NCI-H748 treated with DMSO at 0.1 percent for 48 hours (cell line): Measurements from ENCODE around the gene DHX15.

Source experiments
- DNase-seq: peaks from one replicate; lab custom pipeline; 2025; lab: John Stamatoyannopoulos, UW

The DHX15 gene

DNA sequence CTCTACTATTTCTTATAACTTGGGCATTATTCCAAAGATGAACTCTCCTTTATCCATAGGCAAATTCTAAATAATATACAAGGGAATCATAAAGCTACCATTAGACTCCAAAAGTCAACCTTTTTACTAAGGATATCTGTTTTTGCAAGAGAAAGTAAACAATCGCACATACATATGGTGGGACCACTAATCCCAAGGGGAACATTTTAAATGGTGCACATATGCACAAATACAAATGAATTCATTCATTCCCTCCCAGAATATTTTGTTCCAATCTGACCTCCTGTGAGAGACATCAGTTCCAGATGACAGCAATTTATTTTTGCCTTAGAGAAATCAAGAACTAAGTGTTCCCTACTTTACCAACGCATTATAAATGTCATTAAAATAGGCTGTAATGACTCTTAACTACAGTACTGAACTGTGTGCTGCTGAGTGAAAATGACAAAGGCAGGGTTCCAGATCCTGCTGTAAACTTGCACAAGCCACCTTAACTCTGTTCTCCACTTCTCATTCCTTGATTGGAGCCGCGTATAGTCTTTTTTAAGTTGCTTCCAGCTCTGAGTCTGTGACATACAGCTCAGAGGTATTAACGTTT lies 2.0 kb downstream of the DHX15 start:
- DNase-seq: no peak

DNA sequence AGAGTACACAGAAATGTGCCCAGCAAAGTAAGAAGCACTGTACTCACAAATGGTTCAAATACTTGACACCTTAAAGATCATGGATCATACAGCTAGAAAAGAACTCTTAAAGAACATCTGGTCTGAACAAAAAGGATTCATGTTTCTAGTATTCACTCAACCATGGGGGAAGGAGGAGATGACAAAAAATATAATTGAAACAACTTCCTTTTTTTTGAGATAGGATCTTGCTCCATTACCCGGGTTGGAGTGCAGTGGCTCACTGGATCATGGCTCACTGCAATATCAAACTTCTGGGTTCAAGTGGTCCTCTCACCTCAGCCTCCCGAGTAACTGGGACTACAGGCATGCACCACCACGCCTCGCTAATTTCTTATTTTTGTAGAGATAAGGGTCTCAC lies 6.0 kb downstream of the DHX15 start:
- DNase-seq: no peak

DNA sequence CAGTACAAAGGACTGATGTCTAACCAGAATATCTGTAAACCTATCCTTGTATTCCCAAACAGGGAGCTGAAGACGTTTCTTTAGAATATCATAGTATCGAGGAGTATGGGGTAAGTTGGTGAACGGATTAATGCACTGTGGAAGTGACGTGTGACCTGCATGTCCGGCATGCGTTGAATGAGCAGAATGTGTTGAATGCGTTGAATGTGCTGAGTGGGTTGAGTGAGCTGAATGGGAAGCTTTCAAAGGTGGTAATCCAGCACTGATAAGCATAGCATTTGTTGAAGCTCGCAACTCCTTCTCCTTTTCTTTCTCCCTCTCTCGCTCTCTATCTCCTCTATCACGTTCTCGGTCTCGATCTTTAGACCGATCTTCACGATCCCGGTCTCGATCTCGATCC lies 8.1 kb downstream of the DHX15 start:
- DNase-seq: no peak

DNA sequence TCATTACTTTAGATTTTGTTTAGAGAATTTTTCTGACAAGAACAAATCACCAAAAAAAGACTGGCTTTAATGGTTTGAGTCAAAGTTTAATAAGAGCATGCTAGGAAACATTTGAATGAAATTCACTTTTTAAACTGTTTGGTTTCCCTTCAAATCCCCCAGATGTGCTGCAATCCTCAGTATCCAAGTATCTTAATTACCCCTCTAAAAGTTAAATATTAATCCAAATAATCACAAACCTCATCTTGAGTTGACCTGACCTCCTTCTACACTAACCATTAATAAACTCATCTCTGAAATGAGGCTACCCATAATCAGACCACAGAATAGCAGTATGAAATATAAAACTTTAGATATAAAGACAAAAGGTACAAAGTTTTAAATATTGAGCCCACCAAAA lies 10.1 kb downstream of the DHX15 start:
- DNase-seq: no peak

DNA sequence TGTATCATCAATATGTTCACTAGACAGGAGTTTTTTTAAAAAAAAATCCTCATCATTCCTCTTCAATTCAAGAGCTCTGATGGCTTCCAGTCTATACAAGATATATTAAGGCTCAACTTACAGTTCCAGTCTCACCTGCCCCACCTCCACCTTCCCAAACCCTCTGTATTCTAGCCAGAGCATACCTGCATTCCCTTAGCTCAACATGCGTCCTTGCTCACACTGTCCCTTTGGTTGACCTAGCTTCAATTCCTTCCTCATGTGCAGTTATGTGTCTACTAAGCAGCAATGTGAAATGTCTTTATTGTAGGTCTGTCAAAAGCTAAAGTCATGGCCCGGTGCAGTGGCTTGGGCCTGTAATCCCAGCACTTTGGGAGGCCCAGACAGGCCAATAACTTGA lies 10.8 kb downstream of the DHX15 start:
- DNase-seq: no peak

DNA sequence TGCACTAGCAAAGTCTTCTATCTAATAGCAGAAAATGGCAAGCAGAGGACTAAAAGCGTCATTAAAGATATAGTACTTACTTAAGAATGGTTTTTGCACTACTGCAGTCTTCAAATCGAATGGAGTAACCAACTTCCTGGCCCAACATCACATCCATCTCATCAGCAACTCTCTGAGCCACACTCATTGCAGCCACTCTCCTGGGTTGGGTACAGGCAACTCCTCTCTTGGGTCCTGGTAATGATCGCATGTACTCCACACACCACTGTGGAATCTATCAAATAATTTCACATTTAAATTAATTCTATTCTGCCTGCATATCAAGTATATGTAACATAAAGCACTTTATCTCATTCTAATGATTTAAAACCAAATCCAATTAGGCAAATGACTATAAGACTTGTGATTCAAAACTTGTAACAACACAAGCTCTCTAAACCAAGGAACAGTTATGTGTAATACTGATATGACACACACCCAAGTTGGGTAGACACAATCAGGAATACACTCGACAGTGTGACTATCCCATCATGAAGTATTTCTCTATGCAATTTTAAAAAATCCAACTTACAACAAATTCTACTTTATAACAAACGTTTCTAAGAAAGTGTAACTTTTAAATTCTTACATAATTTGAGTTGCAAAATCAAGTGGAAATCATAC lies 13.6 kb downstream of the DHX15 start:
- no peak for DNase-seq

DNA sequence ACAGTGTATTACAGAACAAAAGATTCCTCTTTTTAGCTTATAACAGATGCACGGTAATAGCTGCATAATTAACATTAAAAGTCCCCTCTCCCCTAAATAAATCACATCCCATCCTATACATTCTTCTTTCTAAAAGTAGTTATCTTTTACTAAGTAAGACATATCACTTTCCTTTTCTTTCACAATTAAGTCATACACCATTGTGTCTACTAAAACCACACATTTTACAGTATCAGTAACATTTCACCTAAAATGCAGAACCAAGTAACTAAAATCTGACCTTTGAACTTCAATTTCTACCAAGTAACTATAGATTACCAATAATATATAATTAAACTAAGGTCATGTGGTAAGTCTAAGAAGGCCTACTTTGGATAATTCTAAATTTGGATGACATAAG lies 14.2 kb downstream of the DHX15 start:
- DNase-seq: no peak

DNA sequence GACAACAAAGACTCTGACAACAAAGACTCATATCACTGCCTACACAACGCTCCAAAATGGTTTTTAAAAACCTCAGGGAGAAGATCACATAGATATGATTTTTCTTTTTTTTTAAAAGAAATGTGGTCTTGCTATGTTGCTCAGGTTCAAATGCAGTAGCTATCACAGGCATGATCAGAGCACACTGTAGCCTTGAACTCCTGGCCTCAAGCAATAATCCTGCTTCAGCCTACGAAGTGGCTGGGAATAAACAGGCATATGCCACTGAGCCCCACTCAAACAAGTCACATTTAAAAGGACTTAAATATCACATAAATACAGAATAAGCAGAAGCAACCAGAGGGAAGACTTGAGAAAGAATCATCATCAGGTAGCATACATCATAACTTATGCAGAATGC lies 14.7 kb downstream of the DHX15 start:
- DNase-seq: no peak

DNA sequence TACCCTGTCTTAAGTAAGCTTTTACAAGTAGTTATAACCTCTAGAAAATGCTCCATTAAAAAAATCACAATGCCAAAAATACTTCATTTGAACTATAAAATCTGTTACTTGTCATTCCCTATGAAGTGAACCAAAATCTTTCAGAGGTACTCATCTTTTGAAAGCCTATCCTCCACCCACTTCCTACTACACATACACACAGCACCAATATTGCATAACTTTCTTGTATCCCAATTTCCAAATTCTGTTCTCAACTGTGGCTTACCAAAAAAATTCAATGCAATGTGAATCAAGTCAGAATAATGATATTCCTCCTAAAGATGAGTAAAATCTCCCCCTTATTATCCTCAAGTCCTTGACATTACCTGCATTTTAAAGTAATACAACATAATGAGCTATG lies 15.9 kb downstream of the DHX15 start:
- no peak for DNase-seq

DNA sequence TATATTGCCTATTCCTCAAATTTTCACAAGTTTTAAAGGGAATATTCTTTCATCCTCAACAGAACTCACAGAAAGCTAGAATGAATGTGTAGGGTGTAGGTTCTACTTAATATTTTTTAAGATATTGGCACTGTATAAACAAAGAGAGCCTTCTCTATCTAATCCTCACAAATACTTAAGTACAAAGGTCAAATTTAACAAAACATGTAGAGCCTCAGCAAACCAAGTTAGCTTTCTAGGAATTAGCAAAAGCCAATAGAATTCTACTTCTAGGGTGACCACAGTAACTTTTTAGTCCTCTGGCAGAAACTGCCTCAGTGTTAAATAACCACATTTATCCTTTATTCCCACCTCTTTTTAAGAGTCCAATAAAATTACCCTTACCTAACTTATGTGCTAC lies 19.3 kb downstream of the DHX15 start:
- no peak for DNase-seq

DNA sequence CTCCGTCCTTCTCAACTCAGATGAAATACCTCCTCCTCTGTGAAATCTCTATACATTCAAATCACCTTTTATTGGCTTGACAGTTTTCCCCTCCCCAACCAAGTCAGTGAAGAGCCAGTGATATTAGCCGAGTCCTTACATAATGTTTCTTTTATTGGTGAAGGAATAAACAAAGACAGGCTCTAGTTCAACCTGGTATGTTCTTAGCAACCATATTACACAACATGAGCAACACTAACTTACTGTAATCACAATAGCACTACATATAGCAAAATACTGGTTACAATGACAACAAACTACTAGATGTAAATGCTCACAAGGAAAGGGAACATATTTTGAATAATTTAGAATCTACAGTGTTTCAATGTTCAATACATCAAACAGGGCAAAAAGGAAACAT lies 19.9 kb downstream of the DHX15 start:
- DNase-seq: no peak

DNA sequence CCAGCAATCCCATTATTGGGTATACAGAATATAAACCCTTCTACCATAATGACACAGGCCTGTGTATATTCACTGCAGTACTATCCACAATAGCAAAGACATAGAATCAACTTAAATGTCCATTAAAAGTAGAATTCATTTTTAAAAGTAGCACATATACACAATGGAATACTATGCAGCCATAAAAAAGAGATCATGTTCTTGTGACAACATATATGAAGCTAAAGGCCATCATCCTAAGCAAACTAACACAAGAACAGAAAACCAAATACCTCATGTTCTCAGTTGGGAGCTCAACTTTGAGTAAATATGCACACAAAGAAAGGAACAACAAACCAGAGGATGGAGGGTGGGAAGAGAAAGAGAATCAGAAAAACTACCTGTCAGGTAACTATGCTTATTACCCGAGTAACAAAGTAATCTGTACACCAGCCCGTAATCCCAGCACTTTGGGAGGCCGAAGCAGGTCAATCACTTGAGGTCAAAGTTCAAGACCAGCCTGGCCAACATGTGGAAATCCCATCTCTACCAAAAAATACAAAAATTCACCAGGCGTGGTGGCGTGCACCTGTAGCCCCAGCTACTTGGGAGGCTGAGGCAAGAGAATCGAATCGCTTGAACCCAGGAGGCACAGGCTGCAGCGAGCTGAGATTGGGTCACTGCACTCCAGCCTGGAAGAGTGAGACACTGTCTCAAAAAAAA lies 22.8 kb downstream of the DHX15 start:
- DNase-seq: no peak

DNA sequence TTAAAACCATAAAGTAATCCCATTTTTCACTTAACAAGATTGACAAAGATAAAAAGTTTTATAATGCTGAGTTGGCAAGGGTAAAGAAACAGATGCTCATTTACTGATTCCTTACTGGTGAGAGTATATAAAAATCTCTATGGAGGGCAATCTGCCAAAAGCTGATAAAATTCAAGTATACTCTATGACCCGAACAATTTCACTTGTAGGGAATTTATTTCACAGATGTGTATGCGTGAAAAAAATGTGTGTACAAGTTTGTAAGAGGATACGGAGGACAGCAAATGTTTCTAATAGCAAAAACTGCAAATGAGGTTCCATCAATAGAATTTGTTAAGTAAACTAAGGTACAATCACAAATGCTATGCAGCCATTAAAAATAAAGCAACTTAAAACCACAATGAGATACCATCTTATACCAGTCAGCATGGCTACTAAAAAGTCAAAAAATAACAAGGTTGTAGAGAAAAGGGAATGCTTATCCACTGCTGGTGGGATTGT lies 23.4 kb downstream of the DHX15 start:
- DNase-seq: no peak

DNA sequence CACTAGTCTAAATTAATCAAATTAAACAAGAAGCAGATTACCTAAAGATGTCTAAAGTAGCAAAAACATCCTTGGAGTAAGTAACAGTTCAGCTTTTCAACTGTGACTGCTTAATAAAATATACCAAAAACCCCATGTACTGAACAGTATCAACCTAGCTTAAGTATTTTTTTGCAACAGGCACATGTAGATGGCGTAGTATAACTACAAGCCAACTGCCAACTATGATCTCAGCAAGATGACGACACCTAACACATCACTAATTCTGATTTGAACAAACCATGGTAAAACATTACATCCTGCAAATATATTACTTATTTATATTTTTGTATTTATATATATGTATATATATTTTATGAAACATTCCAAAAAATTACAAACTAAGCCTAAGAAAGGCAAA lies 24.5 kb downstream of the DHX15 start:
- DNase-seq: no peak

DNA sequence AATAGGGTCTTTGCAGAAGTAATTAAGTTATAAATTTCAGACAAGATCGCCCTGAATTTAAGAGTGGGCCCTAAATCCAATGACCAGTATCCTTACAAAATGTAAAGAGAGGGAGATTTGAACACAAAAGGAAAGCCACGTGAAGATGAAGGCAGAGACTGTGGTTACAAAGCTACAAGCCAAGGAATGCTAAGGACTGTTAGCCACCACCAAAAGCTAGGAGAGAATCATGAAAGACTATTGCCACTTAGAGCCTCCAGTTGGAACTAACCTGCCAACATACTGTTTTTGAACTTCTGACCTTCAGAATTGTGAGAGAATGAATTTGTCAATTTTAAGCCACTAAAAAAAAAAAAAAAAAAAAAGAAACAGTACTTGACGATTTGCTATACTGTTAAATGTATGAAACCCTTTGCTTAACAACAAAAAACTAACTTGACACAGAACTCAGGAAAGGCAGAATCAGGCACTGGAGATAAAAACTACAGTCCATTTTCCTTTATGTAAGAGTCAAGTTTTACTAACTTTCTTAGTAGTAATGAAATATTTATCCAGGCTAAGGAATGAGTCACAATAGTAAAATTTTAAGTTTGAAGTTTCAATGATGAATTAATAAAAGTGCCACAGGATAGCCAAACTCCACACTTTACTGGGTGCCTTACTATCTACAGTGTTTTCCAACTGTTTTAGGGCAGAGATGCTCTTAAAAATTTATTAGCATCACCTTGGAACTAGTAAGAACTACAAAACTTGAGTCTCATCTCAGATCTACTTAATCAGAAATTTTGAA lies 25.1 kb downstream of the DHX15 start:
- DNase-seq: no peak

DNA sequence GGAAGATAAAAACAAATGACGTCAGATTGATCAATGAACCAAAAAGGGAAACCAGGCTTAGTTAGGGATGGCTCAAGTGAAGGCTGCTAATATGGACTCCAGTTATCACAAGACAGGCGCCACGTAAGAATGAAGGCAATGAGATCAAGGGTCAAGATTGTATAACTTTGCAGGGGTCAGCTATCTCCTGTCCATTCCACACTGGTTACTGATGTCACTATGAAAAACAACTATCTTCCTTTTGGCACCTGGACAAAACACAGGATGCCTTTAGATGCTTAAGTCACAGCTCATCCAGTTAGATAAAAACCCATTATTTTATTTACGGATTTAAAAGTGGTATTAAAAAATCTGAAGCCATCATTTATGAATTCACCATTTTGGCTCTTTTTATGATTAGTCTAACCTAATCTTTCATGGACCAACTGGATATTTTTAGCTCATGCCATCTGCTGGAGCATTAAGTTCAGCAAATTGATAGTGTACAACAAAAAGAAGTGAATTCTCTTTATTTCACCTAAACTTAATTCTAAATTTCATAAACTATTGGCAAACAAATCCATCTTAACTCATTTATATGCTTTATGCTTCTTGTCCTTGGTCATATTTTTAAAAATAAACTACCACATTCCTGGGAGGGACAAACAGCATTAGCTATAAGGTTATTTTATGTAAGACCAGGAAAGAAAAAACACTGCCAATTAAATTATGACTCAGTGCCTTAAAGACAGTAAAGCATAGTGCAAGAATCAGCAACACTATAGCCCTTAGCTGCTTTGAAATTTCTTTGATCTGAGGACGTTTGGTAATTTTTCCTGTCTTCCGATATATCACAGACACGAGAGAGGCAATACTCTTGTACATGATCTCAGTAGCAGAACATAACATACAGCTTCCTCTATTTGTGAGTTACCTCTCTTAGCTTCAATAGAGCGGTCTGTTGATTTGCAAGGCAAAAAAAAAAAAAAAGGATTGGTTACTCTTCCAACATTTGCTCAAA lies 27.0 kb downstream of the DHX15 start:
- DNase-seq: no peak

DNA sequence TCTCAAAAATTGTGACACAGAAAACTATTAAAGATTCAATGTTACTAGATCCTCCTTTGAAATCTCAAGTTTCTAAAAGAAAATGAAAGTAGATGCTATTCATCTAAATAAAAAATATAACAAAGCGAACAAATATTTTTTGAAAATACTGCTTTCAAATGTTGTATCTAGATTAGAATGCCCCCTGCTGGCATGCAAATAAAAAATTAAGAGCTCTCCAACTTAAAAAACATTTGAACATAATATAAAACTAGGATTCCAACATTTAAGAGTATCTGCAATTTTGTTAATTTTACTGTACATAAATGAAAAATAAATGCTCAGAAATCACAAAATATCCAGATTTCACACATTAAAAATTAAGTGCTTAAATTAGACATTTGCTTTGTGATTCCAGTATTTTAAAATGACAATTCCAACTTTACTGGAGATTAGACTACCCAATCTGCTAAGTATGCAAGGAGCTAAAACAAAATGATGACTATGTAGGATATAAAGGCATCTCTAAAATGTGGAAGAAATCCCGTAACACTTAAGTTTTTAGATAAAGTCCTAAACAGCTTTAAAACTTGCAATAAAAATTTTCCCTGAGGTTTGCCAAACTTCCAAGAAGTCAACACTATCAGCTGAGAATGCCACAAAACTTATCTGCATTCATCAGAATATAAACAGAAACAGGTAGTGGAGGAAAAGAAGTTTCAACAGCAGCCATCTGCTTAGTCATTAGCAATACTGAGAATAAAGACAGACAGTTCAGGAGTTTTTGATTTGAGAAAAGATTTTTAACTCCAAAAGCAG lies 32.7 kb downstream of the DHX15 start:
- DNase-seq: no peak

DNA sequence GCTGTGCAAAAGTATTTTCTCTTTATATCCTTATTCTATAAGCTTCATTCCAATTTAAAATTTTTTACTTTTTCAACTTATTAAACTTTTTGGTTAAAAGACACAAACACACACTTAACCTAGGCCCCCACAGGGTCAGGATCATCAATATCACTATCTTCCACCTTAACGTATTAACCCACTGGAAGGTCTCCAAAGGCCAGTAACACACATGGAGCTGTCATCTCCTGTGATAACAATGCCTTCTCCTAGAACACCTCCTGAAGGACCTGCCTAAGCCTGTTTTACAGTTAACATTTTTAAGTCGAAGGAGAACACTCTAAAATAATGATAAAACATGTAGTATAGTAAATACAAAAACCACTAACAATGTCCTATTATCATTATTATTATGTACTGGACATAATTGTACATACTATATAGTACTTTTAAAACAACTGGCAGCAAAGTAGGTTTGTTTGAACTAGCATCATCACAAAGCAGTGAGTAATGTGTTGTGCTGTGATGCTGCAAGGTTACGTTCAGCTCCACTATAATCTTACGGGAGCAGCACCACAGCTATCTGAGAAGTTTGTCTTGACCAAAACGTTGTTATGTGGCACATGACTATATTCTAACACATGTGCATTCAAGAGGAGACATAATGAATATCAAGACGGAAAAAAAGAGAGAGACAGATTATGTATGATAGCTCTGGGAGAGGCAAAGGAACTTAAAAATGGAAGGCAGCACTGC lies 33.7 kb downstream of the DHX15 start:
- DNase-seq: no peak

DNA sequence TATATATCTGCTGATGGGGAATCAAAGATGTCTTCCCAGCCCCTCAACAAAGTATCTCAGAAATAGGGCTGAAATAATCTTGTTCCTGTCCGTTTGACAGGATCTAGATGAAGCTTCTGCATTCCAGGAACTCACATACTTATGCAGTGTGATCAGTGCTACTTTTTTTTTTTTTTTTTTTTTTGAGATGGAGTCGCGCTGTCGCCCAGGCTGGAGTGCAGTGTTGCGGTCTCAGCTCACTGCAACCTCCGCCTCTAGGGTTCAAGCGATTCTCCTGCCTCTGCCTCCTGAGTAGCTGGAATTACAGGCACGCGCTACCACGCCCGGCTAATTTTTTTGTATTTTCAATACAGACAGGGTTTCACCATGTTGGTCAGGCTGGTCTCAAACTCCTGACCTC lies 36.4 kb downstream of the DHX15 start:
- no peak for DNase-seq
